ENCODE measurements around the gene SH2D6. TPM values are rescaled to one million over a fixed set of nuclear protein-coding genes. Genes with fewer than 3 reads are reported as not detected.
A peak's percentile ranks its signal among the peaks of the same experiment; 100 is the strongest.

Gene SH2D6
- total RNA-seq, 2 experiments from 2014 or later, result 0.30 TPM; not detected in 1

GRCh38 chr2:85427300-85427835, 8.9 kb downstream of the SH2D6 start:
- Histone ChIP-seq H3K27ac (ENCODE audit: low read depth in 1 of 2, low read length in 2 of 2) (no peak overlapping the region), H3K27me3 (ENCODE audit: control insufficient read depth in 1 of 2, insufficient read depth in 2 of 2, low read length in 2 of 2) (no peaks in the 10 kb centered on the region), H3K9me3 (ENCODE audit: control insufficient read depth in 1 of 2, insufficient read depth in 1 of 2, low read length in 2 of 2) (no peaks in the 10 kb centered on the region), H3K4me3 (ENCODE audit: low read length) (no peak overlapping the region), H3K36me3 (ENCODE audit: insufficient read depth, low read length) (no peaks in the 10 kb centered on the region), H3K4me1 (ENCODE audit: insufficient read depth, low read length) (peaks cover 2% of the 10 kb centered on the region)
- no peaks in the 10 kb centered on the region for H3K9me3 Mint-ChIP-seq
- DNase-seq (no peak), ATAC-seq (ENCODE audit: poor library complexity) (no peak)
- ChIA-PET CTCF (interaction anchor here (1.3 kb wide), 1 partner anchor 124 kb away, joined by 5 read pairs; no protein-coding TSS in a partner anchor), POLR2A (interaction anchor here (1.2 kb wide), 1 partner anchor 11 kb away, joined by 6 read pairs; no protein-coding TSS in a partner anchor)
- no peak for TF ChIP-seq CTCF (IDR thresholded peaks at IDR 0.05)
- no peaks in the 10 kb centered on the region for H3K4me1 Mint-ChIP-seq (ENCODE audit: low read depth)
- H3K27me3 Mint-ChIP-seq, result no peaks in the 10 kb centered on the region
- intact Hi-C loops (cut with DNase I, micrococcal nuclease), result no loop called here
- no peak overlapping the region for H3K27ac Mint-ChIP-seq
- H3K4me3 Mint-ChIP-seq, result no peak overlapping the region
- no peaks in the 10 kb centered on the region for H3K36me3 Mint-ChIP-seq (ENCODE audit: low read depth)

- TF ChIP-seq CTCF (IDR thresholded peaks at IDR 0.05), result no peak
- H3K27me3 ChIP-seq (ENCODE audit: control insufficient read depth in 1 of 2, insufficient read depth in 2 of 2, low read length in 2 of 2), result no peaks in the 10 kb centered on the region
- H3K27me3 Mint-ChIP-seq, result no peaks in the 10 kb centered on the region
- no peak for ATAC-seq (ENCODE audit: poor library complexity)
- no peaks in the 10 kb centered on the region for H3K9me3 Mint-ChIP-seq
- no peak overlapping the region for H3K4me3 ChIP-seq (ENCODE audit: low read length)
- H3K27ac Mint-ChIP-seq, result no peak overlapping the region
- ChIA-PET POLR2A (interaction anchor here (0.6 to 1.2 kb wide), 4 partner anchors 10 to 124 kb away, joined by 3 to 6 read pairs (median 4); partner anchors contain the start of gene MAT2A), CTCF (interaction anchor here (0.9 to 1.3 kb wide), 2 partner anchors 123 to 124 kb away, joined by 4 to 5 read pairs; no protein-coding TSS in a partner anchor)
- no peaks in the 10 kb centered on the region for H3K36me3 ChIP-seq (ENCODE audit: insufficient read depth, low read length)
- DNase-seq, result peak in 2 of 14 experiments; percentile 44 to 54
- intact Hi-C loops (cut with DNase I, micrococcal nuclease), result no loop called here
- no peaks in the 10 kb centered on the region for H3K4me1 Mint-ChIP-seq (ENCODE audit: low read depth)
- no peak overlapping the region for H3K27ac ChIP-seq (ENCODE audit: low read depth in 1 of 2, low read length in 2 of 2)
- no peaks in the 10 kb centered on the region for H3K36me3 Mint-ChIP-seq (ENCODE audit: low read depth)
- H3K4me1 ChIP-seq (ENCODE audit: insufficient read depth, low read length), result peaks cover 2% of the 10 kb centered on the region
- H3K9me3 ChIP-seq (ENCODE audit: control insufficient read depth in 1 of 2, insufficient read depth in 1 of 2, low read length in 2 of 2), result no peaks in the 10 kb centered on the region
- no peak overlapping the region for H3K4me3 Mint-ChIP-seq
Measured at GRCh38 chr2:85428343-85428881, 9.9 kb downstream of the SH2D6 start.

GRCh38 chr2:85429213-85429923, 10.9 kb downstream of the SH2D6 start:
- no peaks in the 10 kb centered on the region for H3K9me3 Mint-ChIP-seq
- H3K36me3 Mint-ChIP-seq (ENCODE audit: low read depth), result no peaks in the 10 kb centered on the region
- Histone ChIP-seq H3K27ac (ENCODE audit: low read depth in 1 of 2, low read length in 2 of 2) (no peak overlapping the region), H3K4me3 (ENCODE audit: low read length) (no peak overlapping the region), H3K4me1 (ENCODE audit: insufficient read depth, low read length) (peaks cover 2% of the 10 kb centered on the region), H3K27me3 (ENCODE audit: control insufficient read depth in 1 of 2, insufficient read depth in 2 of 2, low read length in 2 of 2) (no peaks in the 10 kb centered on the region), H3K9me3 (ENCODE audit: control insufficient read depth in 1 of 2, insufficient read depth in 1 of 2, low read length in 2 of 2) (no peaks in the 10 kb centered on the region), H3K36me3 (ENCODE audit: insufficient read depth, low read length) (no peaks in the 10 kb centered on the region)
- no peak for DNase-seq
- intact Hi-C loops (cut with DNase I, micrococcal nuclease), result no loop called here
- no peaks in the 10 kb centered on the region for H3K27me3 Mint-ChIP-seq
- TF ChIP-seq CTCF (IDR thresholded peaks at IDR 0.05), result no peak
- ChIA-PET CTCF (interaction anchor here (0.9 kb wide), 1 partner anchor 123 kb away, joined by 4 read pairs; no protein-coding TSS in a partner anchor), POLR2A (interaction anchor here (0.8 to 1.1 kb wide), 3 partner anchors 10 to 109 kb away, joined by 3 to 4 read pairs (median 4); partner anchors contain the start of gene MAT2A)
- no peak overlapping the region for H3K4me3 Mint-ChIP-seq
- H3K27ac Mint-ChIP-seq, result no peak overlapping the region
- no peak for ATAC-seq (ENCODE audit: poor library complexity)
- no peaks in the 10 kb centered on the region for H3K4me1 Mint-ChIP-seq (ENCODE audit: low read depth)
